Fibroblast of lung (primary cell): ENCODE measurements around the gene ATXN1. TPM values are rescaled to one million over a fixed set of nuclear protein-coding genes. Genes with fewer than 3 reads are reported as not detected.

Experiments
- DNase-seq, 2 donors: peaks; one replicate each; pipeline versions ENCODE4 v3.0.0 to v3.0.0-alpha.2; 2010; ENCODE audit warnings: low read depth in 2 of 2
- H2AFZ ChIP-seq: 2 replicates; pipeline ENCODE4 v1.5.1; 2012; ENCODE audit warnings: low read length, control low read depth, inconsistent platforms
- H3K27ac ChIP-seq: 2 replicates; pipeline ENCODE4 v1.5.1; 2011; ENCODE audit warnings: low read length, control low read depth; ENCODE audit not compliant: insufficient read depth
- H3K27me3 ChIP-seq: 2 replicates; pipeline ENCODE4 v1.5.1; 2011; ENCODE audit warnings: mild to moderate bottlenecking, low read length; ENCODE audit not compliant: control insufficient read depth, insufficient read depth
- H3K36me3 ChIP-seq: 2 replicates; pipeline ENCODE4 v1.5.1; 2011; ENCODE audit warnings: low read length; ENCODE audit not compliant: control insufficient read depth, insufficient read depth
- H3K4me1 ChIP-seq: 2 replicates; pipeline ENCODE4 v1.5.1; 2011; ENCODE audit warnings: low read length; ENCODE audit not compliant: control insufficient read depth, insufficient read depth; ENCODE audit errors: extremely low read depth
- H3K4me2 ChIP-seq: 2 replicates; pipeline ENCODE4 v1.5.1; 2011; ENCODE audit warnings: low read length, control low read depth; ENCODE audit not compliant: insufficient read depth; ENCODE audit errors: extremely low read depth
- H3K4me3 ChIP-seq, 4 experiments: fragments of 200-600 bp in 1 of 4; sonication (generic) in 1 of 4; replicated peaks in 1 of 4; 2 replicates each; pipeline ENCODE4 v1.5.1; 2011 to 2016; ENCODE audit warnings: low read length in 4 of 4, low read depth in 3 of 4, mild to moderate bottlenecking in 3 of 4, control low read depth in 2 of 4, inconsistent platforms in 1 of 4, mixed read lengths in 1 of 4; ENCODE audit not compliant: insufficient read depth in 1 of 4; ENCODE audit errors: control extremely low read depth in 1 of 4
- H3K79me2 ChIP-seq: 2 replicates; pipeline ENCODE4 v1.5.1; 2012; ENCODE audit warnings: mild to moderate bottlenecking, low read length, inconsistent platforms; ENCODE audit not compliant: control insufficient read depth, insufficient read depth
- H3K9ac ChIP-seq: 2 replicates; pipeline ENCODE4 v1.5.1; 2011; ENCODE audit warnings: mild to moderate bottlenecking, low read length, control low read depth; ENCODE audit not compliant: insufficient read depth
- H3K9me3 ChIP-seq: 2 replicates; pipeline ENCODE4 v1.5.1; 2012; ENCODE audit warnings: low read depth, low read length; ENCODE audit not compliant: control insufficient read depth, insufficient read depth
- H4K20me1 ChIP-seq: 2 replicates; pipeline ENCODE4 v1.5.1; 2011; ENCODE audit warnings: low read length; ENCODE audit not compliant: control insufficient read depth, insufficient read depth; ENCODE audit errors: extremely low read depth
- EZH2 ChIP-seq: IDR thresholded peaks from 2 replicates; pipeline ENCODE4 v1.5.1; 2012; ENCODE audit warnings: low read length, control low read depth, mild to moderate bottlenecking; ENCODE audit errors: missing control alignments
- polyA plus RNA-seq, 2 donors: library from polyadenylated mRNA; depleted of rRNA in 1 of 2; stranded (reverse) in 1 of 2; unstranded in 1 of 2; fragments of >200 nt; gene quantifications; 2 replicates each; pipeline ENCODE4 v1.2.1, GENCODE V29; 2011 to 2012; ENCODE audit warnings: missing spikeins in 1 of 2
- total RNA-seq: library from RNA; depleted of rRNA; stranded (reverse); fragments of >200 nt; gene quantifications from 2 replicates; pipeline ENCODE4 v1.2.1, GENCODE V29; 2014
- TF ChIP-seq, protein P1 (sequence below), 2 donors: IDR thresholded peaks in 1 of 2; conservative IDR thresholded peaks in 1 of 2; 1 replicate in 1 of 2; 2 replicates in 1 of 2; pipeline ENCODE4 v1.5.1; 2011 to 2012; ENCODE audit warnings: low read length in 2 of 2, control low read depth in 1 of 2, inconsistent platforms in 1 of 2, low read depth in 1 of 2, mild to moderate bottlenecking in 1 of 2

The ATXN1 gene
- total and polyA plus RNA-seq, 2 donors (not counting 1 experiment from before 2014, with no cell fraction given): 15.8 to 40.5 TPM

DNA sequence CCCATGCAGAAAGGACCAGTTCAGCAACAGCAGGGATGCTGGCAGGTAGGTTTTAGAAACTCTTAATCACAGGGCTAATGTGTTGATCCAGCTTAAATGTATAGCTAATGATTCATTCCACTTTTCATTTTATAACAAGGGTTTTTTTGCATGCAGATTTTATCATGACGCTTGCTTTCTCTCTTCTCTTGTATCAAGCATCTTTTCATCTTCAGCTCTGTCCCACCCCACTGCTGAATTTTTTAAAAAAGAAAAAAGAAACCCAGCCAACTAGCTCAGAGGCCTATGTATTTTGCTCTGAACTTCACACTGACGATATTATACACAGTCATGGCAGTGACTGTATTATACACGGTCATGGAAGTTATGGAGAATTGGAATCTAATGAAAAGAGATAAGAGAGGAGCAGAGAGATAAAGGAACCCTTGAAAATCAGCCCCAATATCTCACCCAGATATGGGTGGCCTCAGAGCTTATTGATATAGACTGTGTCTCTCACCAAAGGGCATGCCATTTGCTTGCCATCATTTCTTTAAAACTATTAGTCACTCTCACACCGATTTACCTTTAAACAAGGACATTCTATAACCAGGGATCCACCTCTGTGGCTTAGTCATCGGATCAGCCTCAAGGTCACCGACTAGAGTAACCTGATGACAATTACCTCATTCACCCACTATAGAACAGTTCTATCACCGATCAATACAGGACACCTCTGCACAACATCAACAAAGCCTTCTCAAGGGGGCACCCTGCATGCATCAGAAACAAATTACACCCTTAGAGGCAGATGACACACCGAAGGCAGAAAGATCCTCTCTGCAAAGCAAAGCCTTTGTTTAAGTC lies 222.0 kb downstream of the ATXN1 start:
- H3K4me3 ChIP-seq: no peak overlapping the region
- no peak for DNase-seq
- no peaks in the 10 kb centered on the region for H3K9me3 ChIP-seq
- no peak overlapping the region for H3K9ac ChIP-seq
- no peaks in the 10 kb centered on the region for H4K20me1 ChIP-seq
- H3K4me1 ChIP-seq: peaks cover 4% of the 10 kb centered on the region
- no peaks in the 10 kb centered on the region for H3K36me3 ChIP-seq
- no peaks in the 10 kb centered on the region for H3K79me2 ChIP-seq
- TF ChIP-seq EZH2: no peak
- TF ChIP-seq, protein P1, sequence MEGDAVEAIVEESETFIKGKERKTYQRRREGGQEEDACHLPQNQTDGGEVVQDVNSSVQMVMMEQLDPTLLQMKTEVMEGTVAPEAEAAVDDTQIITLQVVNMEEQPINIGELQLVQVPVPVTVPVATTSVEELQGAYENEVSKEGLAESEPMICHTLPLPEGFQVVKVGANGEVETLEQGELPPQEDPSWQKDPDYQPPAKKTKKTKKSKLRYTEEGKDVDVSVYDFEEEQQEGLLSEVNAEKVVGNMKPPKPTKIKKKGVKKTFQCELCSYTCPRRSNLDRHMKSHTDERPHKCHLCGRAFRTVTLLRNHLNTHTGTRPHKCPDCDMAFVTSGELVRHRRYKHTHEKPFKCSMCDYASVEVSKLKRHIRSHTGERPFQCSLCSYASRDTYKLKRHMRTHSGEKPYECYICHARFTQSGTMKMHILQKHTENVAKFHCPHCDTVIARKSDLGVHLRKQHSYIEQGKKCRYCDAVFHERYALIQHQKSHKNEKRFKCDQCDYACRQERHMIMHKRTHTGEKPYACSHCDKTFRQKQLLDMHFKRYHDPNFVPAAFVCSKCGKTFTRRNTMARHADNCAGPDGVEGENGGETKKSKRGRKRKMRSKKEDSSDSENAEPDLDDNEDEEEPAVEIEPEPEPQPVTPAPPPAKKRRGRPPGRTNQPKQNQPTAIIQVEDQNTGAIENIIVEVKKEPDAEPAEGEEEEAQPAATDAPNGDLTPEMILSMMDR (conservative IDR thresholded peaks at IDR 0.05 in 1 of 2, IDR thresholded peaks at IDR 0.05 in 1 of 2; ENCODE audit: low read depth in 1 of 2, low read length in 2 of 2): no peak
- no peak overlapping the region for H2AFZ ChIP-seq
- no peaks in the 10 kb centered on the region for H3K27me3 ChIP-seq
- no peak overlapping the region for H3K4me2 ChIP-seq
- no peak overlapping the region for H3K27ac ChIP-seq

DNA sequence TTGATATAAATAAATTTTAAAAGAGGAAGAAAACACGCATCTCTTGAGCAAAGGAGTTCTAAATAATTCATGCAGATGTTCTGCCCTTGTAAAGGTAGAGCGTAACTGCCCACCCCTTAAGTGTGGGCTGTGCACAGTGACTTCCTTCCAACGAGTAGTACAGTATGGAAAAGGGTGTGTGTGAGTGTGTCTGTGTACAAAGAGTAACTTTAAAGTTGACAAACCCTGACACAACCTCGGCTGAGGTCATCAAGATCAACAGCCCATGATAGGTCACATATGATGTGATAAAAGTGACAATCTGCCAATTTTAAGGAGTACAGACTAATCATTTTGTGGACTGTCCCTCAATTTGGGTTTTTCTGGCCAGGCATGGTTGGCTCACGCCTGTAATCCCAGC lies 225.7 kb downstream of the ATXN1 start:
- Histone ChIP-seq H2AFZ (no peak overlapping the region), H3K36me3 (no peaks in the 10 kb centered on the region), H4K20me1 (no peaks in the 10 kb centered on the region), H3K4me1 (peaks cover 4% of the 10 kb centered on the region), H3K9ac (no peak overlapping the region), H3K27me3 (no peaks in the 10 kb centered on the region), H3K4me2 (no peak overlapping the region), H3K9me3 (no peaks in the 10 kb centered on the region), H3K4me3 (no peak overlapping the region), H3K79me2 (no peaks in the 10 kb centered on the region), H3K27ac (no peak overlapping the region)
- TF ChIP-seq, protein P1 (conservative IDR thresholded peaks at IDR 0.05 in 1 of 2, IDR thresholded peaks at IDR 0.05 in 1 of 2; ENCODE audit: low read depth in 1 of 2, low read length in 2 of 2): no peak
- TF ChIP-seq EZH2: no peak
- DNase-seq: no peak

GRCh38 chr6:16533721-16534136 lies 227.5 kb downstream of the ATXN1 start:
- Histone ChIP-seq H3K4me3 (no peak overlapping the region), H3K79me2 (no peaks in the 10 kb centered on the region), H3K36me3 (no peaks in the 10 kb centered on the region), H3K27ac (no peak overlapping the region), H2AFZ (no peak overlapping the region), H4K20me1 (no peaks in the 10 kb centered on the region), H3K9me3 (no peaks in the 10 kb centered on the region), H3K4me1 (peaks cover 4% of the 10 kb centered on the region), H3K9ac (no peak overlapping the region), H3K4me2 (no peak overlapping the region), H3K27me3 (no peaks in the 10 kb centered on the region)
- peak in 1 of 2 donors; percentile 57 for DNase-seq
- no peak for TF ChIP-seq EZH2
- TF ChIP-seq, protein P1 (conservative IDR thresholded peaks at IDR 0.05 in 1 of 2, IDR thresholded peaks at IDR 0.05 in 1 of 2; ENCODE audit: low read depth in 1 of 2, low read length in 2 of 2): no peak
